GM23338 (cell line): Measurements from ENCODE around the gene TPI1. TPM values are rescaled to one million over a fixed set of nuclear protein-coding genes. Genes with fewer than 3 reads are reported as not detected.

Experiments
- ATAC-seq: fragments of 200-7000 bp; cut with Tn5 transposase; 3 replicates; pipeline ENCODE4 v1.9.1; 2020
- DNase-seq: peaks from one replicate; pipeline ENCODE4 v3.0.0-alpha.2; 2015; ENCODE audit warnings: low spot score
- H2AFZ ChIP-seq: fragments of 200-600 bp; sonication (generic); 2 replicates; pipeline ENCODE4 v1.8.0; 2016; ENCODE audit warnings: antibody characterized with exemption, mild to moderate bottlenecking, moderate library complexity
- H3F3A ChIP-seq: fragments of 200-600 bp; sonication (generic); replicated peaks from 2 replicates; pipeline ENCODE4 v1.8.0; 2017; ENCODE audit warnings: antibody characterized with exemption, mixed run types, low read depth
- H3K27ac ChIP-seq: fragments of 200-600 bp; sonication (generic); 2 replicates; pipeline ENCODE4 v1.6.1; 2016; ENCODE audit warnings: low read depth
- H3K27me3 ChIP-seq: fragments of 200-600 bp; sonication (generic); 2 replicates; pipeline ENCODE4 v1.8.0; 2016; ENCODE audit warnings: mild to moderate bottlenecking, mixed run types, moderate library complexity; ENCODE audit not compliant: insufficient read depth
- H3K36me3 ChIP-seq: fragments of 200-600 bp; sonication (generic); 2 replicates; pipeline ENCODE4 v1.8.0; 2016; ENCODE audit warnings: mild to moderate bottlenecking; ENCODE audit not compliant: insufficient read depth
- H3K4me1 ChIP-seq: fragments of 200-600 bp; sonication (generic); 2 replicates; pipeline ENCODE4 v1.8.0; 2016; ENCODE audit warnings: mild to moderate bottlenecking, moderate library complexity; ENCODE audit not compliant: insufficient read depth
- H3K4me2 ChIP-seq: fragments of 200-600 bp; sonication (generic); 2 replicates; pipeline ENCODE4 v1.7.1; 2017; ENCODE audit warnings: mixed run types
- H3K4me3 ChIP-seq: fragments of 200-600 bp; sonication (generic); 2 replicates; pipeline ENCODE4 v1.6.1; 2016; ENCODE audit warnings: mixed run types
- H3K79me2 ChIP-seq: fragments of 200-600 bp; sonication (generic); replicated peaks from 2 replicates; pipeline ENCODE4 v1.8.0; 2017; ENCODE audit warnings: mild to moderate bottlenecking; ENCODE audit not compliant: insufficient read depth
- H3K9me2 ChIP-seq: fragments of 200-600 bp; sonication (generic); 2 replicates; pipeline ENCODE4 v1.8.0; 2017; ENCODE audit not compliant: insufficient read depth
- H4K20me1 ChIP-seq: fragments of 200-600 bp; sonication (generic); replicated peaks from 2 replicates; pipeline ENCODE4 v1.8.0; 2017; ENCODE audit warnings: mild to moderate bottlenecking; ENCODE audit not compliant: insufficient read depth
- H3K27ac Mint-ChIP-seq: 2 replicates; pipeline ENCODE4 v1.8.0; 2020; ENCODE audit warnings: inconsistent platforms, mild to moderate bottlenecking, moderate library complexity, mixed read lengths
- H3K27me3 Mint-ChIP-seq: 3 replicates; pipeline ENCODE4 v1.8.0; 2022; ENCODE audit warnings: low read depth, mild to moderate bottlenecking, moderate library complexity, mixed read lengths, inconsistent platforms; ENCODE audit not compliant: insufficient read depth, poor library complexity
- H3K36me3 Mint-ChIP-seq: 3 replicates; pipeline ENCODE4 v1.8.0; 2021; ENCODE audit warnings: low read depth, mild to moderate bottlenecking, inconsistent platforms, moderate library complexity, mixed read lengths
- H3K4me1 Mint-ChIP-seq: 3 replicates; pipeline ENCODE4 v1.8.0; 2020; ENCODE audit warnings: mild to moderate bottlenecking, inconsistent platforms, mixed read lengths
- H3K4me3 Mint-ChIP-seq: 3 replicates; pipeline ENCODE4 v1.8.0; 2021; ENCODE audit warnings: moderate library complexity, mild to moderate bottlenecking, inconsistent platforms, mixed read lengths
- H3K9me3 Mint-ChIP-seq: 3 replicates; pipeline ENCODE4 v1.8.0; 2020; ENCODE audit warnings: moderate library complexity, mild to moderate bottlenecking, inconsistent platforms, mixed read lengths
- CREB1 ChIP-seq: fragments of 250-450 bp; sonication (Bioruptor Pico); IDR thresholded peaks from 2 replicates; pipeline ENCODE4 v1.5.0; 2020; ENCODE audit warnings: low read depth, mild to moderate bottlenecking, moderate library complexity
- ETS1 ChIP-seq: IDR thresholded peaks from 2 replicates; pipeline ENCODE4 v1.6.1; 2016; ENCODE audit warnings: antibody characterized with exemption
- EZH2phosphoT487 ChIP-seq: fragments of 200-600 bp; sonication (generic); IDR thresholded peaks from one replicate; pipeline ENCODE4 v1.8.1; 2018; ENCODE audit warnings: antibody characterized with exemption; ENCODE audit not compliant: unreplicated experiment
- NANOG ChIP-seq: IDR thresholded peaks from 2 replicates; pipeline ENCODE4 v1.6.1; 2016; ENCODE audit warnings: antibody characterized with exemption, borderline replicate concordance
- POLR2AphosphoS5 ChIP-seq: IDR thresholded peaks from 2 replicates; pipeline ENCODE4 v1.6.1; 2016; ENCODE audit warnings: antibody characterized with exemption, low read depth
- REST ChIP-seq: IDR thresholded peaks from one replicate; pipeline ENCODE4 v1.6.1; 2018; ENCODE audit warnings: antibody characterized with exemption; ENCODE audit not compliant: unreplicated experiment
- STAT1 ChIP-seq: IDR thresholded peaks from one replicate; pipeline ENCODE4 v1.6.1; 2016; ENCODE audit warnings: antibody characterized with exemption; ENCODE audit not compliant: unreplicated experiment
- polyA plus RNA-seq: library from polyadenylated mRNA; unstranded; fragments of >200 nt; fragmentation: Nextera tagmentation; extraction: Ambion mirVana; gene quantifications from 2 replicates; pipeline ENCODE4 v1.2.1, GENCODE V29; 2016
- total RNA-seq: library from RNA; depleted of rRNA; stranded (reverse); fragments of >200 nt; shearing (Covaris generic); gene quantifications from 2 replicates; pipeline ENCODE4 v1.2.3, GENCODE V29; 2014

TPI1 gene
- total and polyA plus RNA-seq, 2 experiments from 2014 or later: 737 to 822 TPM

- TF ChIP-seq EZH2phosphoT487: no peak
- TF ChIP-seq REST: no peak
- no peak for TF ChIP-seq STAT1
- TF ChIP-seq POLR2AphosphoS5: no peak
- TF ChIP-seq NANOG: no peak
- TF ChIP-seq ETS1: no peak
Observed at GRCh38 chr12:6850796-6851152, 16.6 kb upstream of the TPI1 start (continued).

DNA sequence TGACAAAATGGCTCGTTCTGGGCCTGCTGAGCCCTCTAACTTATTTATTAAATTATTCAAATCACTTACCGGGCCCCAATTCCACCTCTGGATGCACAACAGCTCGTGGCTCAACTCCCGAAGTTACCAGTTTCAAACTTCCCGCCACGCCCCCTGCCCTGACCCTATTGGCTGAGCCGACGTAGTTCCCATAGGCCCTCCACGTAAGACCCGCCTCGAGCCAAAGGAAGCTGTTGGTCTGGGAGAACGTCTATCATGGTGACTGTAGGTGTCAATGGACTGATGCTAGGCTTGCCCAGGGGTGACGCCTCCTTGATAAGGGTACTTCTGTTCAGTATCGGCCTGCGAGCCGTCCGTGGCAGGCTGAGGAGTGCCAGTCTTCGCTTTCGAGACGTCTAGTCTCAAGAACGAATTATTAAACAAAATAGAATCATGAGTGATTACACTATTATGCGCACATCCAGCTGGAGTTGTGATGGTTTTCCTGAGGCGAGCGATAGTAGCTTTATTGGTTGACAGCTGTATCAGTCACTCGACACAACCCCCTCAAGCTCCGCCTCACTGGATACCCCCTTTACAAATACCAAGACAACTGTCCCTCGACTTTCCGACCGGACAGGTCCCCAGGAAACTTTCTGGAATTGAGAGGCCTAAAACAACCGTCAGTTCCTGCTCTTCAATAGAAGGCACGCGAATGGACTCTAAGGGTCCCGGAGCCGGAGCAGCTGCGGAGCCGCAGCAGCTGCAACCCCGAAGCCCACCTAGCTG is 16.0 kb upstream of the TPI1 start, which contains the start of gene CDCA3:
CDCA3 (minus strand) TSS at position 134 of the 768 bp plus-strand sequence. CDS start 334 bp downstream, outside the sequence.
- Mint-ChIP-seq H3K36me3 (peaks cover 49% of the 10 kb centered on the region), H3K27ac (peak within 1 kb of the TSS; percentile 99)
- peak; percentile 77 for ATAC-seq

More for the DNA sequence above, 16.0 kb upstream of the TPI1 start, which contains the start of gene CDCA3:
- TF ChIP-seq POLR2AphosphoS5: peak; percentile 69
- TF ChIP-seq STAT1: no peak
- TF ChIP-seq CREB1 (CRISPR knock-in tag): peak; percentile 89
- Mint-ChIP-seq H3K27me3 (peaks cover 30% of the 10 kb centered on the region), H3K4me1 (peaks cover 15% of the 10 kb centered on the region), H3K9me3 (no peaks in the 10 kb centered on the region), H3K4me3 (peak within 1 kb of the TSS; percentile 95)
- Histone ChIP-seq H3K9me2 (no peaks in the 10 kb centered on the region), H3K4me3 (peak within 1 kb of the TSS; percentile 80), H3F3A (peaks cover 14% of the 10 kb centered on the region; the same call in 1 of the 2 replicates), H3K4me1 (peaks cover 19% of the 10 kb centered on the region), H4K20me1 (peaks cover 4% of the 10 kb centered on the region; the same call in 1 of the 2 replicates), H3K4me2 (peak within 1 kb of the TSS; percentile 78), H3K79me2 (peaks cover 41% of the 10 kb centered on the region), H3K27ac (peak within 1 kb of the TSS; percentile 20; the same call in 1 of the 2 replicates), H3K27me3 (no peaks in the 10 kb centered on the region), H2AFZ (peak within 1 kb of the TSS; percentile 69), H3K36me3 (peaks cover 26% of the 10 kb centered on the region)
- DNase-seq: peak; percentile 100
